Testis (tissue), 2 donors: ENCODE measurements around the gene ZNF716.

Experiments used
- POLR2A ChIP-seq: fragments of 450-650 bp; IDR thresholded peaks from one replicate; pipeline ENCODE4 v1.6.1; 2017; ENCODE audit warnings: antibody characterized with exemption, mild to moderate bottlenecking, moderate library complexity
- TF ChIP-seq, protein P1 (sequence below), 3 experiments: fragments of 450-650 bp in 2 of 3; fragments of 200-600 bp in 1 of 3; sonication (generic) in 1 of 3; IDR thresholded peaks; one replicate each; pipeline ENCODE4 v1.5.1; 2016 to 2019; ENCODE audit warnings: antibody characterized with exemption in 3 of 3, mild to moderate bottlenecking in 2 of 3, moderate library complexity in 1 of 3

DNA sequence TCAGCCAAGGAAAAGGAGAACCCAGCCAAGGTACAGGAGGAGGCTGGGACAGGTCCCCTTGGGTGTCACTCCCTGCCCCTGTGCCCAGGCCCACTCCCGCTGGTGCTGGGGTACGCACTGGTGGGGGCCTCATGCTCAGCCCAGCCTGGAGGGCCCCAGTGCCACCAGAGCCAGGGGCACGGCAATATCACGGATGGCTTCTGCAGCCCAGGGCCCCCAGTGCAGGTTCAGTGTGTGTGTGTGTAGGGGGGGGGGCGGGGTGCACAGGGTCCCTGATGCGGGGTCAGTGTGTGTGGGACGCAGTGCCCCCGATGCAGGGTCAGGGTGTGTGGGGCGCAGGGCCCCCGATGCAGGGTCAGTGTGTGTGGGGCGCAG, 23.4 kb upstream of the ZNF716 start:
- TF ChIP-seq, protein P1, sequence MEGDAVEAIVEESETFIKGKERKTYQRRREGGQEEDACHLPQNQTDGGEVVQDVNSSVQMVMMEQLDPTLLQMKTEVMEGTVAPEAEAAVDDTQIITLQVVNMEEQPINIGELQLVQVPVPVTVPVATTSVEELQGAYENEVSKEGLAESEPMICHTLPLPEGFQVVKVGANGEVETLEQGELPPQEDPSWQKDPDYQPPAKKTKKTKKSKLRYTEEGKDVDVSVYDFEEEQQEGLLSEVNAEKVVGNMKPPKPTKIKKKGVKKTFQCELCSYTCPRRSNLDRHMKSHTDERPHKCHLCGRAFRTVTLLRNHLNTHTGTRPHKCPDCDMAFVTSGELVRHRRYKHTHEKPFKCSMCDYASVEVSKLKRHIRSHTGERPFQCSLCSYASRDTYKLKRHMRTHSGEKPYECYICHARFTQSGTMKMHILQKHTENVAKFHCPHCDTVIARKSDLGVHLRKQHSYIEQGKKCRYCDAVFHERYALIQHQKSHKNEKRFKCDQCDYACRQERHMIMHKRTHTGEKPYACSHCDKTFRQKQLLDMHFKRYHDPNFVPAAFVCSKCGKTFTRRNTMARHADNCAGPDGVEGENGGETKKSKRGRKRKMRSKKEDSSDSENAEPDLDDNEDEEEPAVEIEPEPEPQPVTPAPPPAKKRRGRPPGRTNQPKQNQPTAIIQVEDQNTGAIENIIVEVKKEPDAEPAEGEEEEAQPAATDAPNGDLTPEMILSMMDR (IDR thresholded peaks at IDR 0.05), result no peak
- no peak for TF ChIP-seq POLR2A
